KG1 (cell line): Measurements from ENCODE around the gene ZG16B.

ENCODE experiments used
- DNase-seq: peaks from one replicate; lab custom pipeline; 2025; lab: John Stamatoyannopoulos, UW

The ZG16B gene

DNA sequence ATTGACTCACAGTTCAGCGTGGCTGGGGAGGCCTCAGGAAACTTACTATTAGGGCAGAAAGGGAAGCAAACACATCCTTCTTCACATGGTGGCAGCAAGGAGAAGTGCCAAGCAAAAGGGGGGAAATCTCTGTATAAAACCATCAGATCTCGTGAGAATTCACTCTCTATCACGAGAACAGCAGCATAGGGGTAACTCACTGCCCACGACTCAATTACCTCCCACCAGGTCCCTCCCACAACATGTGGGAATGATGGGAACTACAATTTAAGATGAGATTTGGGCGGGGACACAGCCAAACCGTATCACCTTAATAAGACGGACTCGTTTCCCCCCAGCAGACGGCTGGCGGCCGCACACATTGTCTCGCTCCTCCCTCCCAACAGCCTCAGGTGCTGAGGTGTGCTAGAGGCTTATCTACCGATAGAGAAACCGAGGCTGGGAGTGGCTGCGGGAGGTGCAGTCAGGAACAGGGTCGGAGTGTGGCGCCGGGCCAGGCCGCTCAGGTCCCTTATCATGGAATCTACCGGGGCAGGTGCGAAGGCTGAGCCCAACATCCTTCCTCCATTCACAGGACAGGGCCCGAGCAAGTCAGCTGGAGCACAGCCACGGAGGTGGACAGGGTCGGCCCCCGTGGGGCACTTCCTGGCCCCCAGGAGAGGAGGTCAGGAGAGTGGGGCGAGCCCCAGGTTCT, 4.9 kb upstream of the ZG16B start:
- DNase-seq: no peak

DNA sequence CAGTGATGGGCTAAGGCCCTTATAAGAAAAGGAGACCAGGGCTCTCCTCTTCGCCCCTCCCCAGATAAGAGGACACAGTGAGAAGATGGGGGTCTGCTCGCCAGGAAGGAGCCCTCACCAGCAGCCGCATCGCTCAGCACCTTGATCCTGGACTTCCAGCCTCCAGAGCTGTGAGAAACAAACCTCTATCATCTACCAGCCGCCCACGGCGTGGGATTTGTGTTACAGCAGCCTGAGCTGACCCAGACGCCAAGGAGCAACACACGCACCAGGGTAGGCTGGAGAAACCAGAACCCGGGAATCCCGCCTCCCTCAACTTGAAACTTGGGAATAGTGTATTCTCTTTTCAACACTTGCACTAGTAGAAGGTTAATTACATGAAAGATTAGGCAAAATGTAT, 4.2 kb upstream of the ZG16B start:
- no peak for DNase-seq

DNA sequence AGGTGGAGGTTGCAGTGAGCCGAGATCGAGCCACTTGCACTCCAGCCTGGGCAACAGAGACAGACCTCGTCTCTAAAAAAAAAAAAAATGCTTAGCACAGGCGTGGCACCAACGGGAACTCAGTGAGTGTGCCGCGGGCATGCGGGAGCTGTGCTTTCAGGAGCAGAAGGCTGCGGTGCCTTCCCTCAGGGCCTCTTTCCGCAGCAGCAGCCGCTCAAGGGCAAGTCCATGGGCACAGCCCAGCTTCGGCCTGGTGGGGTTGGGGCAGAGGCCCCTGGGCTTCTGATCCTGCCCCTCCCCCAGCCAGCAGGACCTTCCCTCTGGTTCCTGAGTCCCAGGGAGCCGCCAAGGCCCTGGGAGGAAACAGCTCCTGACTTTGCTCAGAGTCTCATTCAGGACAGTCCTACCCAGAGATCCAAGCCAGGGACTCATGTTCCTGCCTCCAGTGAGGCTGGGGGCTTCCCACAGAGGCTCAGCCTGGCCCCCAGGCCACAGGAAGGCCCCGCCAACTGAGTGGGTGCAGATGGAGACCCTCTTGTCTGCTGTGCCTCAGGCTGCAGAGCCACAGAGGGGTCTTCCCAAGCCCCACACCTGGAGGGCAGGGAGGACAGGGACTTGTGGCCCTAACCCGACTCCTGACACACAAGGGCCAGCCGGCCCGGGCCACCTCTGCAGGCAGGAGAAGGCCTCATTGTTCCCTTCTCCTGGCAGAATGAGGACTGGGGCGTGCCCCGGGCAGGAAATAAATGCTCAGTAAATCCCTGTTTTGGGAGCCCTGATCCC, 3.3 kb upstream of the ZG16B start:
- DNase-seq: no peak

- DNase-seq: no peak
Observed at GRCh38 chr16:2827374-2827791, 2.7 kb upstream of the ZG16B start.

- no peak for DNase-seq
Observed at GRCh38 chr16:2827831-2828520, 2.1 kb upstream of the ZG16B start.

- DNase-seq: no peak
Observed at GRCh38 chr16:2828521-2828840, 1.6 kb upstream of the ZG16B start.

DNA sequence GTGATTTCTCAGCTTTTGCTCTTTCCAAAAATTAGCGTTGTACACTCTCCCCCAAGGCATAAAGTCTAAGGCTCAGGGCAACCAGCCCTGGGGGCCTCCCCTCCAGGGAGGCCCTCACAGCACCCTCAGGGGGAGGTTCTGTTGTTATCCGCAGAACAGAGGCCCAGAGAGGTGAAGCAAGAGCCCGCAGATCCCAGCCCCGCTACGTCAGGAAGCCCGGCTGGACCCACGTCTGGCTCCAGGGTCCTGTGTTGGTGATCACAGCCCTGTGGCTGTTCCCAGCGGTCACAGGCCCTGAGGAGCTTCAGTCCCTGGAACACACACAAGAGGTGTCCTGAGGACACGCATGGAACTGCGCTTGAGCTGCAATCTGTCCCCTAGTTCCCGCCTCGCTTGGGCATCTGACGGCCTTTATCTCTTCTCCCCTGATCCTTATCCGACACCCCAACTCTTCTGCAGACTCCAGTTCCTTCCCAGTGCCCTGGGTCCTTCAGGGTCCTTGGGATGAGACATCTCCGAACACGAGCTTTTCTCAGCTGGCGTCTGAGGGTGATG, 1.1 kb upstream of the ZG16B start:
- no peak for DNase-seq

DNA sequence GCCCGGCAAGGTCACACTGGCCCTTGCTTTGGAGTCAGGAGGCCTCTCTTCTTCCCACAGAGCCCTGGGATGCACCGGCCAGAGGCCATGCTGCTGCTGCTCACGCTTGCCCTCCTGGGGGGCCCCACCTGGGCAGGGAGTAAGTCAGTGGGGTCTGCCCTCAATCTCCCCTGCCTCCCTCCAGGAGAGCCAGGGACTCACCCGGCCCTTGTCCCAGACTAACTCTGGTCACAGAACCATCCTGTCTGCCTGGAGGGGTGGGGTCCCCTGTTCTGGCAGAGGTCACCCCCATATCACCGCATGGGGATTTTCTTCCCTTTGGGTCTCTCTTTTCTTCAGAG, 222 bp downstream of the ZG16B start:
- no peak for DNase-seq

DNA sequence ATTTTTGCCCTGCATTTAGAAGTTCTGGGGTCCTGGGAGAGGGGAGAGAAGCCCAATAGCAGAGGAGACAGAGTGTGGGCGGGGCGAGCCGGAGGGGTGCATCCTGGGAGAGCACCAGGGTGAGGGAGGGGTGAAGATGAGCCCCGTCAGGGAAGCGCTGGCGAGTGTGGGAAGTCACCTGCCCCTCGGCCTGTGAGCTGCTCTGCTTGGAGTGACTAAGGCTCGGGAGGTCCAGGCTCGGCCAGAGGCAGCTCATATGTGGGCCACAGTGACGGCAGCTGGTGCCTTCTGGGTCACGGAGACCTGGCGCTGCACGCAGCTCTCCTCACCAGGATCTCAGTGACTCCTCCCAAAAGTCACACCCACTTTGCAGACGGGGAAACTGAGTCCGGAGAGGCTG, 1.1 kb downstream of the ZG16B start:
- no peak for DNase-seq

- no peak for DNase-seq
Observed at GRCh38 chr16:2833776-2834175, 3.7 kb downstream of the ZG16B start.

DNA sequence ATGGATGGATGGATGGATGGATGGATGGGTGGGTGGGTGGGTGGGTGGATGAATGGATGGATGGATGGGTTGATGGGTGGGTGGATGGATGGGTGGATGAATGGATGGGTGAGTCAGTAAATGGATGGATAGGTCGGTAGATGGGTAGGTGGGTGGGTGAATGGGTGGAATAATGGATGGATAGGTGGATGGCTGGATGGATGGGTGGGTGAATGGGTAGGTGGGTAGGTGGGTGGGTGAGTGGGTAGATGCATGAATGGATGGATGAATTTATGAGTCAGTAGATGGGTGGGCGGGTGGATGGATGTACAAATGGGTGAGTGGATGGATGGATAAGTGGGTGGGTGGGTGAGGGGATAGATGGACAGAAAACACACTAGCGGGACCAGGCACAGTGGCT, 4.9 kb downstream of the ZG16B start:
- no peak for DNase-seq

DNA sequence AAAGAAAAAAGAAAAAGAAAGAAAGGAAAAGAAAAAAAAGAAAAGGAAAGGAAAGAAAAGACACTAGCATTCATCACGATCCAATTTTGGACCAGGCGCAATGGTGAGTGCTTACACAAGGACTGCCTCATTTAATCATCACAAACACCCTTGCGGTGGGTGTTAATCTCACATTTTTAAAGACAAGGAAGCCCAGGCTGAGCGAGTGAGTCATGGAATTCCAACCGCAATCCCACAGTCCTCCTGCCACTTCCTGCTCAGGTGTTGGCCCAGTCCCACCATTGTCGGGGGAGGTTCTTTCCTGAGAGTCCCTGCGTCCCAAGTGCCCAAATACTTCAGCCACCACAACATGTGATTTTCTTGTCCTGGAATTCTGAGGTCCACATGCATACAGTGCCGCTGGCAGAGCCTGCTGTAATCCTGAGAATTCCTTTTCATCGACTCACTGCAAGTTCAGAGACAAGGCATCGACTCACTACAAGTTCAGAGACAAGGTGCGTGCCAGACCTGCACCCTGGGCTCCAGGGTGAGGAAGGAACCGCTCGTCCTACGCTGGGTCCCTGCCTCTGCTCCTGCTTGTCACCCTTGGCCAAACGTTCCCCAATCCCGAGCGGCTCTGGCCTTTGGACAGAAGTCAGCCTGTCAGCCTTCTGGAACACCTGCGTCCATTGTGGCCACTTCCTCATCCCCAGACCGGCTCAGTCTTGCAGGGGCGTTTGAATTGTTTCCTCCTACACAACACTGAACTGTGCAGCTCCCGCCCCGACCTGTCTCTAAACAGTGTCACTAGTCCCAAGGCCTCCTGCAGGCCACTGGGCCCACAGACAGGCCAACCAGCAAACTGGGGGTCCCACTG, 5.8 kb downstream of the ZG16B start:
- DNase-seq: no peak

DNA sequence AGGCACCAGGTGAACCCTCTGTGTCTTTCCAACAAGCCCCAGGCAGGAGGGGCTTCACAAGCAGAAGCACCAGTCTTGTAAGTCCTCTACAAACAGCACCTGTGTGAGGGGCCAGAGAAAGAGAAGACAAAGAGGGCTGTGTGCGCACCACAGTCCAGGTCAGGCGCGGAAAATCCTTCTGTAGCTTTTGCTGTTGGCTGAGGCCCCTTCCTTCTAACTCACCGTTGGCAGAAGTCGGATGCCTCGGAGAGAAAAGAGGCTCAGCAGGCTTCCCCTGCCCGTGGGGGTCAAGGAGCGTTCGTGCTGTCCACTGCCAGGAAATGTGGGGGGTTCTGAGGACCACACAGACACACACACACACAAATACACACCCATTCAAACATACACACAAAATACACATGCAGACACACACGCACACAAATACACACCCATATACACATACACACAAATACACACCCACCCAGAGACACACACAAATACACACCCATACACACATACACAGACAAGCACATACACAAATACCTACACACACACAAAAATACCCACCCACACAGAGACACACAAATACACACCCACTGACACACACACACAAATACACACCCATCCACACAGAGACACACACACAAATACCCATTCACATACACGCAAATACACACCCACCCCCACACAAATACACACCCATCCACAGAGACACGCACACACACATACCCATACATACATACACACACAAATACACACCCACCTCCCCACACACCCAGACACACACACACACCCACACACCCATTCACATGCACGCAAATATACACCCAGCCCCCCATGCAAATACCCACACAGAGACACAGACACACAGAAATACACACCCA, 6.8 kb downstream of the ZG16B start:
- DNase-seq: no peak

DNA sequence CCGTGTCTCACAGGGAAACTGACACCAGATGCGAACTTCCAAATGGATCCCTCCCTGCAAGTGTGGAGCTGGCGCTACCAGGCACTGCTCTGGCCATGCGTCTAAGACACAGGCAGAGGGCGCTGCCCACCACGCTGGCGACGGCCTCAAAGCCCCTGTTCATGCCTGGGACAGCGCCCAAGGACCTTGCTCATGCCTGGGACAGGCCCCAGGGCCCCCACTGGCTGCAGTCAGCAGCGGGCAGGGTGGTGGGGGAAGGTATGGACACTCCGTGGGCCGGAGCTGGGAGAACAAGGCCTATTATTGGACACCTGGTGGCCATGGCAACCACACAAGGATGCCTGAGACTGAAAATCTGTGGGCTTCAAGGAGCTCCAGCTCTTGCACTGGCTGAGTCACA, 8.8 kb downstream of the ZG16B start:
- DNase-seq: no peak

- DNase-seq: no peak
Observed at GRCh38 chr16:2839650-2840450, 9.7 kb downstream of the ZG16B start.

DNA sequence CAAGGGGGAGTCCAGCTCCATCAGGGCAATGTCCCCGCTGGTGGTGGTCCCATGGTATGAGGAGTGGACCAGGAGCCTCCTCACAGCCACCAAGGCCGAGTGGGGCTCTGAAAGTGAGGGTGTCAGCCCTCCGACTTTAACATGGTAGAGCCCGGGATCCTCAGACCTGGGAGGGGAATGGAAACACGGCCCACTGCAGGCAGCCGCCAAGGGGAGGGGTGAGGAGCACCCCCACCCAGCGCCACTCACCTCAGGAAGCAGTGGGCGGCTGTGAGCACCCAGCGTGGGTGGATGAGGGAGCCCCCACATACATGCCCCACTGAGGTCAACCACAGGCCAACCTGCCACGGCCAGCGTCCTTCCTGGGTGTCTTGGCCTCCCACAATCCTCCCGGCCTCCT, 10.8 kb downstream of the ZG16B start:
- no peak for DNase-seq

DNA sequence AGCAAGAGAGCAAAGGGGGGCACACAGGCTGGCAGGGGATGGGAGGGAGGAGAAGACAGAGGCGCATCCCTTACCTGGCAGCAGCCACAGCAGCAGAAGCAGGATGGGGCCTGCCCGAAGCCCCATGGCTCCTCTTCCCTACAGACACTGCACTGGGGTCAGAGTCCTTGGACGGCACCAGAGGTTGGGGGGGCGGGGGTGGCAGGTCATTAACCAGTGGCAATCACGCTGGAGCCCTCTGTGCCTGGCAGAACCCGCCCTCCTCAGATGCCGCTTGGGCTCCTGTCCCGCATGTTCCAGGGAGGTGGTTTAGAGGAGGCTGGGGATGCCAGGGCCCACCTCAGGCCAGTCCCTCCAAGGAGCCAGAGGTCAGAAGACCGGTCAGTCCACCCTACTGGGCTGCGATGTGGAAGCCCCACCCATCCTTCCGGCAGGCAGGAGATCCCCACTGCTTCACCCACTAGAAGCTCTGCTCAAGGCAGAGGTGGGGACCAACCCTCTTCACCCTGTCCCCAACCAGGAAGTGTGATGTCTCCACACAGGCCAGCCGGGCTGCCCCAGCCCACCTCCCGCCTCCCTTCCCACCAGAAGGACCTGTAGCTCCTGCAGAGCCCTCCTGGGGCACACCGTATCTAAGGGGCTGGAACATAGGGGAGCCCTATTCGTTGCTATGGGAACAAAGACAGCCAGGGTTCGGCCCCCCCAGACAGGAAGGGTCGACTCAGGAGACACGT, 11.7 kb downstream of the ZG16B start:
- no peak for DNase-seq

GRCh38 chr16:2842340-2843000, 12.4 kb downstream of the ZG16B start:
- no peak for DNase-seq

- no peak for DNase-seq
Observed at GRCh38 chr16:2843526-2843925, 13.4 kb downstream of the ZG16B start.
